OCI-LY7 (cell line): ENCODE measurements around the gene FTSJ3. TPM values are rescaled to one million over a fixed set of nuclear protein-coding genes. Genes with fewer than 3 reads are reported as not detected.

Experiments
- BruUV-seq: library from RNA; stranded (reverse); fragments of 400-500 nt; replicated peaks from 2 replicates; lab custom pipeline; 2021; lab: Mats Ljungman, UMichigan
- CTCF ChIA-PET: fragments of 300-600 bp; sonication (Branson Sonifier 250); formaldehyde crosslinking; loops from one replicate; lab custom pipeline; 2022; ENCODE audit warnings: antibody characterized with exemption; ENCODE audit not compliant: unreplicated experiment; lab: Charles Lee
- POLR2A ChIA-PET: fragments of 300-600 bp; sonication (Branson Sonifier 250); formaldehyde crosslinking; loops from one replicate; lab custom pipeline; 2022; ENCODE audit warnings: antibody characterized with exemption; lab: Charles Lee
- DNase-seq: peaks from one replicate; pipeline ENCODE4 v3.0.0-alpha.2; 2015; ENCODE audit warnings: low spot score
- H2AFZ ChIP-seq: fragments of 200-600 bp; sonication (generic), shearing (Covaris generic); 2 replicates; pipeline ENCODE4 v1.6.1; 2014; ENCODE audit warnings: mild to moderate bottlenecking, antibody characterized with exemption, low read length, moderate library complexity
- H3K27ac ChIP-seq: fragments of 200-600 bp; sonication (generic); 2 replicates; pipeline ENCODE4 v1.5.1; 2014; ENCODE audit warnings: mixed run types, low read depth, mild to moderate bottlenecking, moderate library complexity, low read length, inconsistent platforms; ENCODE audit not compliant: poor library complexity, severe bottlenecking
- H3K36me3 ChIP-seq: fragments of 200-600 bp; sonication (generic); 2 replicates; pipeline ENCODE4 v1.6.1; 2014; ENCODE audit warnings: mild to moderate bottlenecking, antibody characterized with exemption, low read length, moderate library complexity, mixed read lengths; ENCODE audit not compliant: insufficient read depth
- H3K4me1 ChIP-seq: fragments of 200-600 bp; sonication (generic); 2 replicates; pipeline ENCODE4 v1.5.1; 2014; ENCODE audit warnings: mild to moderate bottlenecking, low read length; ENCODE audit not compliant: insufficient read depth, poor library complexity, severe bottlenecking
- H3K4me2 ChIP-seq: fragments of 200-600 bp; sonication (generic); 2 replicates; pipeline ENCODE4 v1.6.1; 2014; ENCODE audit warnings: mild to moderate bottlenecking, low read length
- H3K4me3 ChIP-seq: fragments of 200-600 bp; sonication (generic); 2 replicates; pipeline ENCODE4 v1.5.1; 2014; ENCODE audit warnings: mild to moderate bottlenecking, low read depth, low read length; ENCODE audit not compliant: poor library complexity, severe bottlenecking
- H3K79me2 ChIP-seq: fragments of 200-600 bp; sonication (generic); 2 replicates; pipeline ENCODE4 v1.6.1; 2016; ENCODE audit warnings: low read depth, mild to moderate bottlenecking, low read length, moderate library complexity, mixed read lengths; ENCODE audit not compliant: insufficient read depth
- H3K9me2 ChIP-seq: fragments of 200-600 bp; sonication (generic); 2 replicates; pipeline ENCODE4 v1.6.1; 2016; ENCODE audit warnings: mild to moderate bottlenecking, low read length, mixed read lengths; ENCODE audit not compliant: insufficient read depth
- H3K9me3 ChIP-seq: fragments of 200-600 bp; sonication (generic); 2 replicates; pipeline ENCODE4 v1.6.1; 2014; ENCODE audit warnings: mild to moderate bottlenecking, mixed run types, low read length, mixed read lengths
- H4K20me1 ChIP-seq: fragments of 200-600 bp; sonication (generic); 2 replicates; pipeline ENCODE4 v1.6.1; 2014; ENCODE audit warnings: mild to moderate bottlenecking, antibody characterized with exemption, low read length, moderate library complexity, mixed read lengths; ENCODE audit not compliant: insufficient read depth
- EZH2phosphoT487 ChIP-seq: fragments of 200-600 bp; sonication (generic); IDR thresholded peaks from 2 replicates; pipeline ENCODE4 v1.6.1; 2018; ENCODE audit warnings: low read depth, borderline replicate concordance, mild to moderate bottlenecking, mixed run types, antibody characterized with exemption, low read length, moderate library complexity, mixed read lengths
- intact Hi-C: fragments of 100-400 bp; cut with micrococcal nuclease; formaldehyde crosslinking; loops from one replicate; pipeline ENCODE4 v1.10.0; 2022; ENCODE audit not compliant: unreplicated experiment
- total RNA-seq, 2 experiments: library from RNA; depleted of rRNA in 1 of 2; stranded (reverse); fragments of >200 nt in 1 of 2; shearing (Covaris generic) in 1 of 2; gene quantifications; 2 replicates each; pipeline ENCODE4 v1.2.3, GENCODE V29; 2014 to 2022
- TF ChIP-seq, protein P1 (sequence below): fragments of 200-600 bp; sonication (generic); conservative IDR thresholded peaks from 2 replicates; pipeline ENCODE4 v1.5.1; 2014; ENCODE audit warnings: mild to moderate bottlenecking, antibody characterized with exemption, low read length, moderate library complexity, mixed read lengths

The FTSJ3 gene
- total RNA-seq, 2 experiments from 2014 or later = 32.4 to 49.0 TPM

GRCh38 chr17:63835167-63835720 lies 7.8 kb upstream of the FTSJ3 start:
- Histone ChIP-seq H3K4me1 (peaks cover 28% of the 10 kb centered on the region), H3K4me3 (no peak overlapping the region), H3K4me2 (no peak overlapping the region), H4K20me1 (0 out of 2 replicates have a peak, but pooled peaks cover 10% of the 10 kb centered on the region), H2AFZ (no peak overlapping the region), H3K9me2 (no peaks in the 10 kb centered on the region), H3K79me2 (peaks cover 39% of the 10 kb centered on the region), H3K36me3 (peaks cover 86% of the 10 kb centered on the region), H3K9me3 (no peaks in the 10 kb centered on the region), H3K27ac (peak overlapping the region; percentile 41)
- TF ChIP-seq, protein P1, sequence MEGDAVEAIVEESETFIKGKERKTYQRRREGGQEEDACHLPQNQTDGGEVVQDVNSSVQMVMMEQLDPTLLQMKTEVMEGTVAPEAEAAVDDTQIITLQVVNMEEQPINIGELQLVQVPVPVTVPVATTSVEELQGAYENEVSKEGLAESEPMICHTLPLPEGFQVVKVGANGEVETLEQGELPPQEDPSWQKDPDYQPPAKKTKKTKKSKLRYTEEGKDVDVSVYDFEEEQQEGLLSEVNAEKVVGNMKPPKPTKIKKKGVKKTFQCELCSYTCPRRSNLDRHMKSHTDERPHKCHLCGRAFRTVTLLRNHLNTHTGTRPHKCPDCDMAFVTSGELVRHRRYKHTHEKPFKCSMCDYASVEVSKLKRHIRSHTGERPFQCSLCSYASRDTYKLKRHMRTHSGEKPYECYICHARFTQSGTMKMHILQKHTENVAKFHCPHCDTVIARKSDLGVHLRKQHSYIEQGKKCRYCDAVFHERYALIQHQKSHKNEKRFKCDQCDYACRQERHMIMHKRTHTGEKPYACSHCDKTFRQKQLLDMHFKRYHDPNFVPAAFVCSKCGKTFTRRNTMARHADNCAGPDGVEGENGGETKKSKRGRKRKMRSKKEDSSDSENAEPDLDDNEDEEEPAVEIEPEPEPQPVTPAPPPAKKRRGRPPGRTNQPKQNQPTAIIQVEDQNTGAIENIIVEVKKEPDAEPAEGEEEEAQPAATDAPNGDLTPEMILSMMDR = peak; percentile 27; the same call in 1 of the 2 replicates
- TF ChIP-seq EZH2phosphoT487 = no peak
- BruUV-seq = no TSS peak
- POLR2A ChIA-PET = no interaction called here
- CTCF ChIA-PET = interaction anchor here (1.0 kb wide), 1 partner anchor 14 kb away, joined by 3 read pairs; no protein-coding TSS in a partner anchor
- no peak for DNase-seq
- intact Hi-C loops = no loop called here

DNA sequence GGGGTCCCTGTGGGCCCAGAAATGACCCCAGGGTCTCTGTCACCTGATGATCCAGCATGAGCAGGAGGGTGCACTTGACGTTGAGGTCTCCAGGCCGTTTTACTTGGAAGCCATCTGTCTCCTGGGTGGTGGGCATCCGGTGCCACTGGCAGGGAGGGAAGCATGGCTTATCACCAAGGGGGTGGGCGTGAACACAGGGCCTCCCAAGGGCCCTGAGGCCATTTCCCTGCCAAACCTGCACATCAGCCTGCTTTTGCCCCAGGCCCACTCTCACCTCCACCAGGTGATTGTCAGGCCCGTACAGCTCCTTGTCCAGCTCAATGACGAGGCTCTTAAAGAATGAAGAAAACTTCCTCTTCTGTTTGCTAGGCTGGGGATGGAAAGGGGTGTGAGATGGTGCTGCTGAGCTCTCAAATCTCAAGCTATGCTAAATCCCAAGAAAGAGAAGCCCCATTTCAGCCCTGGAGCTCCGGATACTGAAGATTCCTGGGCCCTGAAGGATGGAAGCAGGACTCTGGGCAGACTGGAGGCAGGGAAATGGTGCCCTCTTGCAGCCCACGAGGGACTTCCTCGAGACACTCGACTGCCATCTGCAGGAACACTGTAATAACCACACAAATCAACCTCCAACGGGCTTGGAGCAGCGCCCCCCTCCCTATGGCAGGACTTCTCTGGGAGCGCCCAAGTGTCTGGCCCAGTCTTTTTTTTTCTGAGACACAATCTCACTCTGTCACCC lies 7.1 kb upstream of the FTSJ3 start:
- Histone ChIP-seq H2AFZ (no peak overlapping the region), H3K4me1 (peaks cover 22% of the 10 kb centered on the region), H3K4me2 (no peak overlapping the region), H3K79me2 (peaks cover 33% of the 10 kb centered on the region), H3K36me3 (peaks cover 93% of the 10 kb centered on the region), H3K4me3 (no peak overlapping the region), H3K9me3 (no peaks in the 10 kb centered on the region), H4K20me1 (0 out of 2 replicates have a peak, but pooled peaks cover 10% of the 10 kb centered on the region), H3K27ac (peak overlapping the region; percentile 41), H3K9me2 (no peaks in the 10 kb centered on the region)
- CTCF ChIA-PET = interaction anchor here (0.5 to 1.0 kb wide), 2 partner anchors 14 to 127 kb away, joined by 3 to 4 read pairs; no protein-coding TSS in a partner anchor
- intact Hi-C loops = no loop called here
- POLR2A ChIA-PET = interaction anchor here (0.5 to 0.7 kb wide), 2 partner anchors 27 to 127 kb away, joined by 3 read pairs; no protein-coding TSS in a partner anchor
- peak; percentile 87 for DNase-seq
- no TSS peak for BruUV-seq
- TF ChIP-seq EZH2phosphoT487 = no peak
- TF ChIP-seq, protein P1 = peak; percentile 95
